ENCODE data around the gene METTL23. TPM values are rescaled to one million over a fixed set of nuclear protein-coding genes. Genes with fewer than 3 reads are reported as not detected.

METTL23 gene
- total and polyA plus RNA-seq, 2 experiments from 2014 or later: 41.6 to 55.9 TPM

GRCh38 chr17:76720211-76720610 is 6.4 kb upstream of the METTL23 start (continued):
- no peak for TF ChIP-seq ZNF462 (CRISPR knock-in tag; IDR thresholded peaks at IDR 0.05)
- no peak for TF ChIP-seq STAT1 (IDR thresholded peaks at IDR 0.05; ENCODE audit: unreplicated experiment)
- no peak for TF ChIP-seq POLR2AphosphoS5 (IDR thresholded peaks at IDR 0.05; ENCODE audit: low read depth)
- TF ChIP-seq REST (IDR thresholded peaks at IDR 0.05; ENCODE audit: unreplicated experiment): no peak
- TF ChIP-seq ZNF114 (CRISPR knock-in tag; IDR thresholded peaks at IDR 0.05): no peak
- TF ChIP-seq CREB1 (CRISPR knock-in tag; IDR thresholded peaks at IDR 0.05; ENCODE audit: low read depth): no peak

GRCh38 chr17:76720941-76721340 is 5.7 kb upstream of the METTL23 start:
- Mint-ChIP-seq H3K27me3 (ENCODE audit: insufficient read depth, low read depth, poor library complexity) (peaks cover 3% of the 10 kb centered on the region), H3K9me3 (no peaks in the 10 kb centered on the region), H3K4me3 (no peak overlapping the region; the same call in 2 of the 3 replicates), H3K27ac (no peak overlapping the region), H3K4me1 (peaks cover 5% of the 10 kb centered on the region; the same call in 2 of the 3 replicates), H3K36me3 (ENCODE audit: low read depth) (peaks cover 80% of the 10 kb centered on the region)
- no peak overlapping the region for H3K27ac ChIP-seq (ENCODE audit: low read depth)
- peaks cover 23% of the 10 kb centered on the region for H3K79me2 ChIP-seq (replicated peaks; ENCODE audit: insufficient read depth)
- no peak overlapping the region for H3K4me3 ChIP-seq
- H3K36me3 ChIP-seq (ENCODE audit: insufficient read depth): peaks cover 43% of the 10 kb centered on the region
- no peaks in the 10 kb centered on the region for H3K9me2 ChIP-seq (ENCODE audit: insufficient read depth)
- ATAC-seq (no peak), DNase-seq (ENCODE audit: low spot score) (no peak)
- H3F3A ChIP-seq (replicated peaks; ENCODE audit: low read depth): 0 out of 2 replicates have a peak, but pooled peaks cover under 1% of the 10 kb centered on the region
- H3K4me1 ChIP-seq (ENCODE audit: insufficient read depth): peaks cover 6% of the 10 kb centered on the region; the same call in 1 of the 2 replicates
- H3K4me2 ChIP-seq: no peak overlapping the region
- H4K20me1 ChIP-seq (replicated peaks; ENCODE audit: insufficient read depth): peaks cover 11% of the 10 kb centered on the region; the same call in 1 of the 2 replicates
- H2AFZ ChIP-seq: no peak overlapping the region
- no peaks in the 10 kb centered on the region for H3K27me3 ChIP-seq (ENCODE audit: insufficient read depth)
- TF ChIP-seq ETS1 (IDR thresholded peaks at IDR 0.05) (no peak), REST (IDR thresholded peaks at IDR 0.05; ENCODE audit: unreplicated experiment) (no peak), ZNF331 (CRISPR knock-in tag; IDR thresholded peaks at IDR 0.05; ENCODE audit: low read depth) (no peak), CREB1 (CRISPR knock-in tag; IDR thresholded peaks at IDR 0.05; ENCODE audit: low read depth) (no peak), STAT1 (IDR thresholded peaks at IDR 0.05; ENCODE audit: unreplicated experiment) (no peak)

Measured in GM23338 (cell line).